ENCODE results near the gene C2orf74. TPM values are rescaled to one million over a fixed set of nuclear protein-coding genes. Genes with fewer than 3 reads are reported as not detected.

The C2orf74 gene
- total and polyA plus RNA-seq, 2 experiments from 2014 or later = 5.7 to 21.5 TPM

GRCh38 chr2:61187085-61187484 lies 25.1 kb downstream of the C2orf74 start:
- Histone ChIP-seq H3K4me3 (no peak overlapping the region), H3K79me2 (replicated peaks; ENCODE audit: insufficient read depth) (no peaks in the 10 kb centered on the region; the same call in 1 of the 2 replicates), H4K20me1 (replicated peaks; ENCODE audit: insufficient read depth) (peaks cover 5% of the 10 kb centered on the region; the same call in 1 of the 2 replicates), H3F3A (replicated peaks; ENCODE audit: low read depth) (0 out of 2 replicates have a peak, but pooled peaks cover 6% of the 10 kb centered on the region), H3K4me2 (no peak overlapping the region), H3K9me2 (ENCODE audit: insufficient read depth) (no peaks in the 10 kb centered on the region), H3K27ac (ENCODE audit: low read depth) (no peak overlapping the region), H3K36me3 (ENCODE audit: insufficient read depth) (peaks cover 63% of the 10 kb centered on the region), H3K27me3 (ENCODE audit: insufficient read depth) (no peaks in the 10 kb centered on the region), H3K4me1 (ENCODE audit: insufficient read depth) (peaks cover 11% of the 10 kb centered on the region), H2AFZ (no peak overlapping the region)
- no peak for TF ChIP-seq JUNB (IDR thresholded peaks at IDR 0.05; ENCODE audit: unreplicated experiment)
- no peak for TF ChIP-seq CTCF (conservative IDR thresholded peaks at IDR 0.05; ENCODE audit: low read depth in 2 of 2)
- Mint-ChIP-seq H3K4me1 (peaks cover 12% of the 10 kb centered on the region), H3K27me3 (ENCODE audit: insufficient read depth, low read depth, poor library complexity) (peaks cover 6% of the 10 kb centered on the region), H3K36me3 (ENCODE audit: low read depth) (peaks cover 78% of the 10 kb centered on the region), H3K9me3 (no peaks in the 10 kb centered on the region), H3K4me3 (no peak overlapping the region), H3K27ac (no peak overlapping the region)
- ATAC-seq (no peak), DNase-seq (ENCODE audit: low spot score) (no peak)

- peaks cover 5% of the 10 kb centered on the region for H3K27me3 Mint-ChIP-seq (ENCODE audit: insufficient read depth, low read depth, poor library complexity)
- no peak for DNase-seq (ENCODE audit: low spot score)
- Histone ChIP-seq H3K4me1 (ENCODE audit: insufficient read depth) (no peaks in the 10 kb centered on the region), H3K4me2 (no peak overlapping the region), H3K27ac (ENCODE audit: low read depth) (no peak overlapping the region; the same call in 1 of the 2 replicates), H3F3A (replicated peaks; ENCODE audit: low read depth) (0 out of 2 replicates have a peak, but pooled peaks cover under 1% of the 10 kb centered on the region), H3K27me3 (ENCODE audit: insufficient read depth) (no peaks in the 10 kb centered on the region), H3K79me2 (replicated peaks; ENCODE audit: insufficient read depth) (no peaks in the 10 kb centered on the region), H3K36me3 (ENCODE audit: insufficient read depth) (peaks cover 18% of the 10 kb centered on the region), H4K20me1 (replicated peaks; ENCODE audit: insufficient read depth) (0 out of 2 replicates have a peak, but pooled peaks cover 2% of the 10 kb centered on the region), H3K4me3 (no peak overlapping the region), H3K9me2 (ENCODE audit: insufficient read depth) (no peaks in the 10 kb centered on the region), H2AFZ (no peak overlapping the region)
- no peak overlapping the region for H3K4me3 Mint-ChIP-seq
- no peaks in the 10 kb centered on the region for H3K9me3 Mint-ChIP-seq
- H3K27ac Mint-ChIP-seq = no peak overlapping the region
- H3K36me3 Mint-ChIP-seq (ENCODE audit: low read depth) = peaks cover 16% of the 10 kb centered on the region; the same call in 2 of the 3 replicates
- no peak for ATAC-seq
- no peaks in the 10 kb centered on the region for H3K4me1 Mint-ChIP-seq
- no peak for TF ChIP-seq STAT1 (IDR thresholded peaks at IDR 0.05; ENCODE audit: unreplicated experiment)
- no peak for TF ChIP-seq EZH2 (IDR thresholded peaks at IDR 0.05; ENCODE audit: low read depth, unreplicated experiment)
- no peak for TF ChIP-seq EZH2phosphoT487 (IDR thresholded peaks at IDR 0.05; ENCODE audit: unreplicated experiment)
- TF ChIP-seq ZNF114 (CRISPR knock-in tag; IDR thresholded peaks at IDR 0.05) = no peak
- no peak for TF ChIP-seq CTCF (conservative IDR thresholded peaks at IDR 0.05; ENCODE audit: low read depth in 2 of 2)
- TF ChIP-seq, protein P1, sequence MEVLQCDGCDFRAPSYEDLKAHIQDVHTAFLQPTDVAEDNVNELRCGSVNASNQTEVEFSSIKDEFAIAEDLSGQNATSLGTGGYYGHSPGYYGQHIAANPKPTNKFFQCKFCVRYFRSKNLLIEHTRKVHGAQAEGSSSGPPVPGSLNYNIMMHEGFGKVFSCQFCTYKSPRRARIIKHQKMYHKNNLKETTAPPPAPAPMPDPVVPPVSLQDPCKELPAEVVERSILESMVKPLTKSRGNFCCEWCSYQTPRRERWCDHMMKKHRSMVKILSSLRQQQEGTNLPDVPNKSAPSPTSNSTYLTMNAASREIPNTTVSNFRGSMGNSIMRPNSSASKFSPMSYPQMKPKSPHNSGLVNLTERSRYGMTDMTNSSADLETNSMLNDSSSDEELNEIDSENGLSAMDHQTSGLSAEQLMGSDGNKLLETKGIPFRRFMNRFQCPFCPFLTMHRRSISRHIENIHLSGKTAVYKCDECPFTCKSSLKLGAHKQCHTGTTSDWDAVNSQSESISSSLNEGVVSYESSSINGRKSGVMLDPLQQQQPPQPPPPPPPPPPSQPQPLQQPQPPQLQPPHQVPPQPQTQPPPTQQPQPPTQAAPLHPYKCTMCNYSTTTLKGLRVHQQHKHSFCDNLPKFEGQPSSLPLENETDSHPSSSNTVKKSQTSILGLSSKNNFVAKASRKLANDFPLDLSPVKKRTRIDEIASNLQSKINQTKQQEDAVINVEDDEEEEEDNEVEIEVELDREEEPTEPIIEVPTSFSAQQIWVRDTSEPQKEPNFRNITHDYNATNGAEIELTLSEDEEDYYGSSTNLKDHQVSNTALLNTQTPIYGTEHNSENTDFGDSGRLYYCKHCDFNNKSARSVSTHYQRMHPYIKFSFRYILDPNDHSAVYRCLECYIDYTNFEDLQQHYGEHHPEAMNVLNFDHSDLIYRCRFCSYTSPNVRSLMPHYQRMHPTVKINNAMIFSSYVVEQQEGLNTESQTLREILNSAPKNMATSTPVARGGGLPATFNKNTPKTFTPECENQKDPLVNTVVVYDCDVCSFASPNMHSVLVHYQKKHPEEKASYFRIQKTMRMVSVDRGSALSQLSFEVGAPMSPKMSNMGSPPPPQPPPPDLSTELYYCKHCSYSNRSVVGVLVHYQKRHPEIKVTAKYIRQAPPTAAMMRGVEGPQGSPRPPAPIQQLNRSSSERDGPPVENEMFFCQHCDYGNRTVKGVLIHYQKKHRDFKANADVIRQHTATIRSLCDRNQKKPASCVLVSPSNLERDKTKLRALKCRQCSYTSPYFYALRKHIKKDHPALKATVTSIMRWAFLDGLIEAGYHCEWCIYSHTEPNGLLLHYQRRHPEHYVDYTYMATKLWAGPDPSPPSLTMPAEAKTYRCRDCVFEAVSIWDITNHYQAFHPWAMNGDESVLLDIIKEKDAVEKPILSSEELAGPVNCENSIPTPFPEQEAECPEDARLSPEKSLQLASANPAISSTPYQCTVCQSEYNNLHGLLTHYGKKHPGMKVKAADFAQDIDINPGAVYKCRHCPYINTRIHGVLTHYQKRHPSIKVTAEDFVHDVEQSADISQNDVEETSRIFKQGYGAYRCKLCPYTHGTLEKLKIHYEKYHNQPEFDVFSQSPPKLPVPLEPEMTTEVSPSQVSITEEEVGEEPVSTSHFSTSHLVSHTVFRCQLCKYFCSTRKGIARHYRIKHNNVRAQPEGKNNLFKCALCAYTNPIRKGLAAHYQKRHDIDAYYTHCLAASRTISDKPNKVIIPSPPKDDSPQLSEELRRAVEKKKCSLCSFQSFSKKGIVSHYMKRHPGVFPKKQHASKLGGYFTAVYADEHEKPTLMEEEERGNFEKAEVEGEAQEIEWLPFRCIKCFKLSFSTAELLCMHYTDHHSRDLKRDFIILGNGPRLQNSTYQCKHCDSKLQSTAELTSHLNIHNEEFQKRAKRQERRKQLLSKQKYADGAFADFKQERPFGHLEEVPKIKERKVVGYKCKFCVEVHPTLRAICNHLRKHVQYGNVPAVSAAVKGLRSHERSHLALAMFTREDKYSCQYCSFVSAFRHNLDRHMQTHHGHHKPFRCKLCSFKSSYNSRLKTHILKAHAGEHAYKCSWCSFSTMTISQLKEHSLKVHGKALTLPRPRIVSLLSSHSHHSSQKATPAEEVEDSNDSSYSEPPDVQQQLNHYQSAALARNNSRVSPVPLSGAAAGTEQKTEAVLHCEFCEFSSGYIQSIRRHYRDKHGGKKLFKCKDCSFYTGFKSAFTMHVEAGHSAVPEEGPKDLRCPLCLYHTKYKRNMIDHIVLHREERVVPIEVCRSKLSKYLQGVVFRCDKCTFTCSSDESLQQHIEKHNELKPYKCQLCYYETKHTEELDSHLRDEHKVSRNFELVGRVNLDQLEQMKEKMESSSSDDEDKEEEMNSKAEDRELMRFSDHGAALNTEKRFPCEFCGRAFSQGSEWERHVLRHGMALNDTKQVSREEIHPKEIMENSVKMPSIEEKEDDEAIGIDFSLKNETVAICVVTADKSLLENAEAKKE (CRISPR knock-in tag; IDR thresholded peaks at IDR 0.05) = no peak
- no peak for TF ChIP-seq POLR2AphosphoS5 (IDR thresholded peaks at IDR 0.05; ENCODE audit: low read depth)
Observed at GRCh38 chr2:61193670-61194561, 31.9 kb downstream of the C2orf74 start.

Data from GM23338 (cell line).